ENCODE measurements around the gene PRSS3. TPM values are rescaled to one million over a fixed set of nuclear protein-coding genes. Genes with fewer than 3 reads are reported as not detected.
"Not testable (repeated sequence)": the region's sequence is repeated elsewhere in the genome, so short reads cannot be mapped to it uniquely, and the experiment has no call there.

Gene PRSS3
- polyA plus RNA-seq, 1 donor (not counting 4 experiments of a cell fraction or from before 2014, with no cell fraction given), result 9.1 TPM

GRCh38 chr9:33835625-33836260 lies 40.4 kb downstream of the PRSS3 start:
- TF ChIP-seq EZH2 (IDR thresholded peaks at IDR 0.05; ENCODE audit: low read length), result no peak
- TF ChIP-seq CTCF (optimal IDR thresholded peaks at IDR 0.05 in 1 of 3, IDR thresholded peaks at IDR 0.05 in 1 of 3, conservative IDR thresholded peaks at IDR 0.05 in 1 of 3; ENCODE audit: extremely low read depth in 1 of 3, insufficient read depth in 2 of 3, low read length in 3 of 3), result no peak
- FAIRE-seq (no peak), DNase-seq (ENCODE audit: low read depth, low spot score) (no peak)
- Histone ChIP-seq H3K27ac (ENCODE audit: control insufficient read depth, insufficient read depth, low read length) (peak overlapping the region; percentile 44), H3K9me3 (ENCODE audit: control insufficient read depth, low read depth, low read length) (no peaks in the 10 kb centered on the region), H4K20me1 (ENCODE audit: control insufficient read depth, extremely low read depth, insufficient read depth, low read length) (peaks cover 15% of the 10 kb centered on the region), H3K4me2 (ENCODE audit: control insufficient read depth, extremely low read depth, insufficient read depth, low read depth, low read length) (no peak overlapping the region), H2AFZ (ENCODE audit: control insufficient read depth, low read length) (no peak overlapping the region), H3K9ac (ENCODE audit: control insufficient read depth, extremely low read depth, insufficient read depth, low read length) (peak overlapping the region; percentile 4), H3K9me1 (ENCODE audit: control insufficient read depth, extremely low read depth, insufficient read depth, low read length) (no peaks in the 10 kb centered on the region), H3K36me3 (ENCODE audit: control insufficient read depth in 2 of 2, extremely low read depth in 1 of 2, insufficient read depth in 2 of 2, low read length in 2 of 2) (peaks cover 0 to 2% of the 10 kb centered on the region in 2 experiments), H3K4me1 (ENCODE audit: control insufficient read depth, extremely low read depth, insufficient read depth, low read length) (peaks cover 11% of the 10 kb centered on the region), H3K79me2 (ENCODE audit: control insufficient read depth, insufficient read depth, low read length) (peaks cover 94% of the 10 kb centered on the region), H3K4me3 (ENCODE audit: control insufficient read depth in 2 of 3, extremely low read depth in 1 of 3, insufficient read depth in 2 of 3, low read depth in 1 of 3, low read length in 3 of 3) (no peak overlapping the region), H3K27me3 (ENCODE audit: control insufficient read depth, extremely low read depth, insufficient read depth, low read length) (no peaks in the 10 kb centered on the region)
- dilution Hi-C loops (cut with MboI; ENCODE audit: extremely low pct_ligation_motif_present, low sequenced_read_pairs), result no loop called here

- peaks cover 94% of the 10 kb centered on the region for H3K79me2 ChIP-seq (ENCODE audit: control insufficient read depth, insufficient read depth, low read length)
- H3K4me3 ChIP-seq (ENCODE audit: control insufficient read depth in 2 of 3, extremely low read depth in 1 of 3, insufficient read depth in 2 of 3, low read depth in 1 of 3, low read length in 3 of 3); H2AFZ ChIP-seq (ENCODE audit: control insufficient read depth, low read length); H3K4me2 ChIP-seq (ENCODE audit: control insufficient read depth, extremely low read depth, insufficient read depth, low read depth, low read length); H3K9me3 ChIP-seq (ENCODE audit: control insufficient read depth, low read depth, low read length); H3K9me1 ChIP-seq (ENCODE audit: control insufficient read depth, extremely low read depth, insufficient read depth, low read length); DNase-seq (ENCODE audit: low read depth, low spot score); dilution Hi-C loops (cut with MboI; ENCODE audit: extremely low pct_ligation_motif_present, low sequenced_read_pairs); H3K36me3 ChIP-seq (ENCODE audit: control insufficient read depth in 2 of 2, extremely low read depth in 1 of 2, insufficient read depth in 2 of 2, low read length in 2 of 2); H3K27me3 ChIP-seq (ENCODE audit: control insufficient read depth, extremely low read depth, insufficient read depth, low read length): not testable (repeated sequence)
- peak; percentile 36 for FAIRE-seq
- peak overlapping the region; percentile 44 for H3K27ac ChIP-seq (ENCODE audit: control insufficient read depth, insufficient read depth, low read length)
- peaks cover 16% of the 10 kb centered on the region for H4K20me1 ChIP-seq (ENCODE audit: control insufficient read depth, extremely low read depth, insufficient read depth, low read length)
- peaks cover 11% of the 10 kb centered on the region for H3K4me1 ChIP-seq (ENCODE audit: control insufficient read depth, extremely low read depth, insufficient read depth, low read length)
- peak overlapping the region; percentile 4 for H3K9ac ChIP-seq (ENCODE audit: control insufficient read depth, extremely low read depth, insufficient read depth, low read length)
Observed at GRCh38 chr9:33836261-33836660, 40.9 kb downstream of the PRSS3 start.

GRCh38 chr9:33837138-33837537 lies 41.8 kb downstream of the PRSS3 start:
- DNase-seq (ENCODE audit: low read depth, low spot score) (no peak), FAIRE-seq (no peak)
- no peak overlapping the region for H3K9ac ChIP-seq (ENCODE audit: control insufficient read depth, extremely low read depth, insufficient read depth, low read length)
- no peak overlapping the region for H2AFZ ChIP-seq (ENCODE audit: control insufficient read depth, low read length)
- no peak for TF ChIP-seq EZH2 (IDR thresholded peaks at IDR 0.05; ENCODE audit: low read length)
- no peak for TF ChIP-seq CTCF (optimal IDR thresholded peaks at IDR 0.05 in 1 of 3, IDR thresholded peaks at IDR 0.05 in 1 of 3, conservative IDR thresholded peaks at IDR 0.05 in 1 of 3; ENCODE audit: extremely low read depth in 1 of 3, insufficient read depth in 2 of 3, low read length in 3 of 3)
- no peak overlapping the region for H3K4me3 ChIP-seq (ENCODE audit: control insufficient read depth in 2 of 3, extremely low read depth in 1 of 3, insufficient read depth in 2 of 3, low read depth in 1 of 3, low read length in 3 of 3)
- H4K20me1 ChIP-seq (ENCODE audit: control insufficient read depth, extremely low read depth, insufficient read depth, low read length), result peaks cover 19% of the 10 kb centered on the region
- peaks cover 0 to 2% of the 10 kb centered on the region in 2 experiments for H3K36me3 ChIP-seq (ENCODE audit: control insufficient read depth in 2 of 2, extremely low read depth in 1 of 2, insufficient read depth in 2 of 2, low read length in 2 of 2)
- H3K27me3 ChIP-seq (ENCODE audit: control insufficient read depth, extremely low read depth, insufficient read depth, low read length), result no peaks in the 10 kb centered on the region
- H3K79me2 ChIP-seq (ENCODE audit: control insufficient read depth, insufficient read depth, low read length), result peaks cover 97% of the 10 kb centered on the region
- H3K9me3 ChIP-seq (ENCODE audit: control insufficient read depth, low read depth, low read length), result no peaks in the 10 kb centered on the region
- no peak overlapping the region for H3K27ac ChIP-seq (ENCODE audit: control insufficient read depth, insufficient read depth, low read length)
- dilution Hi-C loops (cut with MboI; ENCODE audit: extremely low pct_ligation_motif_present, low sequenced_read_pairs), result no loop called here
- H3K4me1 ChIP-seq (ENCODE audit: control insufficient read depth, extremely low read depth, insufficient read depth, low read length), result peaks cover 17% of the 10 kb centered on the region
- H3K4me2 ChIP-seq (ENCODE audit: control insufficient read depth, extremely low read depth, insufficient read depth, low read depth, low read length), result no peak overlapping the region
- no peaks in the 10 kb centered on the region for H3K9me1 ChIP-seq (ENCODE audit: control insufficient read depth, extremely low read depth, insufficient read depth, low read length)
